Urinary bladder (tissue), 4 donors: ENCODE results near the gene NCOA5. TPM values are rescaled to one million over a fixed set of nuclear protein-coding genes. Genes with fewer than 3 reads are reported as not detected.

ENCODE experiments used
- DNase-seq: peaks from one replicate; pipeline ENCODE4 v3.0.0-alpha.2; 2015; ENCODE audit errors: extremely low spot score
- H3K27ac ChIP-seq: one replicate; pipeline ENCODE4 v1.5.1; 2013; ENCODE audit warnings: low read depth, mild to moderate bottlenecking, moderate library complexity
- H3K36me3 ChIP-seq: one replicate; pipeline ENCODE4 v1.6.1; 2013; ENCODE audit warnings: mild to moderate bottlenecking, moderate library complexity; ENCODE audit not compliant: insufficient read depth
- H3K4me1 ChIP-seq: one replicate; pipeline ENCODE4 v1.6.1; 2013; ENCODE audit warnings: mild to moderate bottlenecking, moderate library complexity; ENCODE audit not compliant: insufficient read depth
- H3K4me3 ChIP-seq: one replicate; pipeline ENCODE4 v1.5.1; 2013; ENCODE audit warnings: low read depth, low read length
- WGBS: extraction: QIAGEN DNeasy Blood & Tissue Kit; methylation state at CpG from one replicate; pipeline ENCODE4 v1.1.7; 2013; 5-methylcytosine and 5-hydroxymethylcytosine counted together
- polyA plus RNA-seq: library from polyadenylated mRNA; stranded (reverse); fragments of 200-250 nt; gene quantifications from one replicate; pipeline ENCODE4 v1.2.3, GENCODE V29; 2013
- total RNA-seq: library from RNA; depleted of rRNA; stranded (reverse); fragments of >200 nt; gene quantifications from one replicate; pipeline ENCODE4 v1.2.3, GENCODE V29; 2014
- donor health status: healthy with polysubstance abuse.
- donor health status: healthy.

NCOA5 gene
- total and polyA plus RNA-seq, 2 donors, result 13.2 to 21.9 TPM

GRCh38 chr20:46046588-46047310 is 43.0 kb downstream of the NCOA5 start:
- DNase-seq, result no peak
- no peaks in the 10 kb centered on the region for H3K4me1 ChIP-seq
- H3K4me3 ChIP-seq, result no peak overlapping the region
- 76% methylated on average over 8 of the region's 8 CpGs for WGBS
- H3K27ac ChIP-seq, result no peak overlapping the region
- no peaks in the 10 kb centered on the region for H3K36me3 ChIP-seq

GRCh38 chr20:46044896-46045295 is 44.9 kb downstream of the NCOA5 start:
- Histone ChIP-seq H3K4me1 (no peaks in the 10 kb centered on the region), H3K27ac (no peak overlapping the region), H3K36me3 (no peaks in the 10 kb centered on the region), H3K4me3 (no peak overlapping the region)
- no peak for DNase-seq
- 78% methylated on average over 6 of the region's 6 CpGs for WGBS

GRCh38 chr20:46043556-46043955 is 46.2 kb downstream of the NCOA5 start:
- H3K4me3 ChIP-seq, result no peak overlapping the region
- H3K36me3 ChIP-seq, result no peaks in the 10 kb centered on the region
- no peaks in the 10 kb centered on the region for H3K4me1 ChIP-seq
- H3K27ac ChIP-seq, result no peak overlapping the region
- DNase-seq, result no peak
- WGBS, result 39% methylated on average over 7 of the region's 7 CpGs

GRCh38 chr20:46040902-46041535 is 48.7 kb downstream of the NCOA5 start:
- Histone ChIP-seq H3K27ac (no peak overlapping the region), H3K4me1 (no peaks in the 10 kb centered on the region), H3K36me3 (no peaks in the 10 kb centered on the region), H3K4me3 (no peak overlapping the region)
- 26% methylated on average over 18 of the region's 18 CpGs for WGBS
- no peak for DNase-seq

- Histone ChIP-seq H3K4me1 (no peaks in the 10 kb centered on the region), H3K36me3 (no peaks in the 10 kb centered on the region), H3K27ac (no peak overlapping the region), H3K4me3 (no peak overlapping the region)
- no peak for DNase-seq
- WGBS, result 64% methylated on average over 5 of the region's 5 CpGs
Observed at GRCh38 chr20:46037036-46037435, 52.7 kb downstream of the NCOA5 start.

GRCh38 chr20:46036370-46036769 is 53.4 kb downstream of the NCOA5 start:
- Histone ChIP-seq H3K4me1 (no peaks in the 10 kb centered on the region), H3K27ac (no peak overlapping the region), H3K4me3 (no peak overlapping the region), H3K36me3 (no peaks in the 10 kb centered on the region)
- 81% methylated on average over 8 of the region's 8 CpGs for WGBS
- DNase-seq, result no peak

GRCh38 chr20:46035713-46036112 is 54.0 kb downstream of the NCOA5 start:
- WGBS, result 81% methylated on average over 6 of the region's 6 CpGs

GRCh38 chr20:46035253-46035652 is 54.5 kb downstream of the NCOA5 start:
- no peaks in the 10 kb centered on the region for H3K36me3 ChIP-seq
- no peak overlapping the region for H3K27ac ChIP-seq
- no peak for DNase-seq
- no peak overlapping the region for H3K4me3 ChIP-seq
- 64% methylated on average over 5 of the region's 5 CpGs for whole genome bisulfite sequencing
- H3K4me1 ChIP-seq, result no peaks in the 10 kb centered on the region

More at GRCh38 chr20:46035713-46036112, 54.0 kb downstream of the NCOA5 start:
- Histone ChIP-seq H3K36me3 (no peaks in the 10 kb centered on the region), H3K4me1 (no peaks in the 10 kb centered on the region), H3K4me3 (no peak overlapping the region), H3K27ac (no peak overlapping the region)
- DNase-seq, result no peak

GRCh38 chr20:46034039-46034438 is 55.7 kb downstream of the NCOA5 start:
- H3K36me3 ChIP-seq, result no peaks in the 10 kb centered on the region
- 78% methylated on average over 3 of the region's 3 CpGs for WGBS
- H3K4me3 ChIP-seq, result no peak overlapping the region
- no peak overlapping the region for H3K27ac ChIP-seq
- no peak for DNase-seq
- no peaks in the 10 kb centered on the region for H3K4me1 ChIP-seq

GRCh38 chr20:46031701-46032254 is 58.0 kb downstream of the NCOA5 start:
- no peak for DNase-seq
- WGBS, result under 1% methylated on average over 55 of the region's 55 CpGs
- H3K36me3 ChIP-seq, result no peaks in the 10 kb centered on the region
- no peak overlapping the region for H3K27ac ChIP-seq
- no peak overlapping the region for H3K4me3 ChIP-seq
- no peaks in the 10 kb centered on the region for H3K4me1 ChIP-seq

GRCh38 chr20:46031014-46031569 is 58.7 kb downstream of the NCOA5 start:
- H3K36me3 ChIP-seq, result no peaks in the 10 kb centered on the region
- no peak overlapping the region for H3K27ac ChIP-seq
- DNase-seq, result no peak
- no peaks in the 10 kb centered on the region for H3K4me1 ChIP-seq
- no peak overlapping the region for H3K4me3 ChIP-seq
- 20% methylated on average over 11 of the region's 11 CpGs for WGBS

GRCh38 chr20:46030284-46031013 is 59.3 kb downstream of the NCOA5 start:
- H3K36me3 ChIP-seq, result no peaks in the 10 kb centered on the region
- H3K4me1 ChIP-seq, result no peaks in the 10 kb centered on the region
- WGBS, result 11% methylated on average over 49 of the region's 49 CpGs
- no peak for DNase-seq
- H3K27ac ChIP-seq, result no peak overlapping the region
- H3K4me3 ChIP-seq, result no peak overlapping the region

GRCh38 chr20:46028772-46029371 is 60.9 kb downstream of the NCOA5 start, which contains the start of gene SLC12A5:
Gene SLC12A5, plus strand, starts transcription at chr20:46029215. Its CDS starts 130 bp downstream, at chr20:46029345.
- Histone ChIP-seq H3K36me3 (no peaks in the 10 kb centered on the region), H3K27ac (no peak within 1 kb of the TSS), H3K4me3 (no peak within 1 kb of the TSS), H3K4me1 (no peaks in the 10 kb centered on the region)
- no peak for DNase-seq
- 16% methylated on average over 56 of the region's 56 CpGs for WGBS
